HG02588 (cell line): ENCODE results near the gene STYXL1.

Experiments used
- ATAC-seq: cut with Tn5 transposase; IDR thresholded peaks from one replicate; pipeline ENCODE4 v1.9.1; 2021; ENCODE audit warnings: mild to moderate bottlenecking, moderate library complexity; ENCODE audit not compliant: unreplicated experiment

STYXL1 gene

DNA sequence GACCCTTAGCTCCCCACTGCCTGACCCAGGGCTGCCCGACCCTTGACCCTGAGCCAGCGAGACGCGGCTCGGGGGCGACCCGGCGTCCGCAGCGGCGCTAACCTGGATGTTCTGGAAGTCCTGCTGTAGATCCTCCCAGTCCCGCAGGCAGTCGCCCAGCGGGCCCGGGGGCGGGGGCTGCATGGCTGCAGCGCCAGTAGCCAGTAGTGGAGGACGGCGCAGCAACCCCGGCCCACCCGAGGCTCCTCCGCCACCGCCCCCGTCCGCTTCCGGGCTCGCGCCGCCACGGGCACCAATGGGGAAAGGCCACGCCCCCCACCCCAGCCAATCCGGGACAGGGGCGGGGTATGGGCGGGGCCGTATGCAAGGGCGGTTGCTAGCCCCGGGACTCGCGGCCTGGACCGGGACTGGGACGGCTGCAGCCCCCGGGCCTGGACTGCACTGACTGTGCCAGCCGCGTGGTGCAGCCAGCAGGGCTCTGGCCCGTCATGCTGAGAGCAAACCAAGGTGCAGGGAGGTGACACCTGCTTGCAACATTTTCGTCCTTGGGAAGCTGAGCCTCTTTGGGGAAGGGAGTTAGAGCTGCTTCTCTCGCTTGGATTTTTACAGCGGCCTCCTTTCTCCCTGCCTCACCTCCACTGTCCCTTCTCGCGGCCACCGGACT is 53.3 kb downstream of the STYXL1 start, which contains the start of gene TMEM120A:
Gene TMEM120A (minus strand): TSS at position 208 of the 664 bp plus-strand sequence. CDS start 25 bp downstream, at position 183.
- ATAC-seq, result peak; percentile 92

DNA sequence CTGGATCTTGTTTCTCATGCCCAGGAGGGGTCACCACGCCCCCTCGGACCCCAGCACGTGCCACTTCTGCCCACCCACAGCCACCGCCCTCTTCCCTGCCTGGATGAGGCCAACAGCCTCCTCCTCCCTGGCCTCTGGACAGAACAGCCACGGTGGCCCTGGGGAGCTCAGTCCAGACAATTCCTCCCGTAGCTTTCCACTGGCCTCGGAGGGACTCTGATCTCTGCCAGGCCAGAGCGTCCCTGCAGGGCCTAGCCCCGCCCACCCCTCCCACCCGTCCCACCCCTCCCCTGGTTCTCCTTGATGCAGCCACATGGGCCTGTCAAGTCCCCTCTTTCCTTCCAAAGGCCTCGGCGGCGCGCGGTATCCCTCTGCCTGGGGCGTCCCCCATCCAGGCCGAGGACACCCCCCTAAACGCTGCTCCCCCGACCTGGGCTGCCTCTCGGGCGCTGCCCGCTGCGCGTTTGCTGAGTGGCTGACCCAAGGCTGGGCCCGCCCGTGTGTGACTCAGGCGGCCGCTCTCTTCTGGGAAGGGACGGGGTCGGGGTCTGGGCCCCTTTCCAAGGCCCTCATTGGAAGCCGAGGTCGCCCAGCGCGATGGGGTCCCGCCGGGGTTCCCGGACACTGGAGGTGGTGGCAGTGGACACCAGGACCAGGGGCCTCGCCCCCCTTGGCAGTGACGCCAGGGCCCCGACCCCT is 54.0 kb downstream of the STYXL1 start:
- ATAC-seq, result peak; percentile 8

DNA sequence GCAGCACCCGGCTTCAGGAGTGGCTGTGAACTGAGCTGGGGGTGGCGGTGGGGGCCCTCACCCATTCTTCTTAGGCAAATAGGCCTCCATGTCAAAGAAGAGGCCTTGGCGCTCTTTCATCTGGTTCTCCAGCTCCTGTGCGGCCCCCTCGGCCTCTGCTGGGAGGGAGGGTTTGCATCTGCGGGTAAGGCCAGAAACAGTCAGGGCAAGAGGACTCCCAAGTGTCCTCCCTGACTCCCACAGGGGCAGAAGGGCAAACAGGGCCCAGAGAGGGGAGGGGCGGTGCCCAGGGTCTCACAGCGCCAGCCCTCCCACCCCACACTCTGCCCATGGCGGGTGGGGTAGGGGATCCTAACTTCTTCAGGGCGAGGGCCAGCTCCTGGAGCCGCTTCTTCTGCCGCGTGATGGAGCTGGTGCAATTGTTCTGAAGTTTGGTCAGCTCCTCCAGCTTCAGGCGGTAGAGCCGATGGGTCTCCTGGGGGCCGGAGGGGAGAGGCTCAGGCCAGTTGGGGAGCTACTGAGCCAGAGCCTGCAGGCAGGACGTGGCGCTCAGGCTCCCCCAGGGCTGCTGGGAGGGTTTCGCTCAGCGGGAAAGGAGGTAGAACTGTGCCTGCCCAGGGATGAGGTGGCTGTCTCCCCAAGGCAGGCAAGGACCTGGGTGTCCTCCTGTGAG is 55.6 kb downstream of the STYXL1 start:
- no peak for ATAC-seq

DNA sequence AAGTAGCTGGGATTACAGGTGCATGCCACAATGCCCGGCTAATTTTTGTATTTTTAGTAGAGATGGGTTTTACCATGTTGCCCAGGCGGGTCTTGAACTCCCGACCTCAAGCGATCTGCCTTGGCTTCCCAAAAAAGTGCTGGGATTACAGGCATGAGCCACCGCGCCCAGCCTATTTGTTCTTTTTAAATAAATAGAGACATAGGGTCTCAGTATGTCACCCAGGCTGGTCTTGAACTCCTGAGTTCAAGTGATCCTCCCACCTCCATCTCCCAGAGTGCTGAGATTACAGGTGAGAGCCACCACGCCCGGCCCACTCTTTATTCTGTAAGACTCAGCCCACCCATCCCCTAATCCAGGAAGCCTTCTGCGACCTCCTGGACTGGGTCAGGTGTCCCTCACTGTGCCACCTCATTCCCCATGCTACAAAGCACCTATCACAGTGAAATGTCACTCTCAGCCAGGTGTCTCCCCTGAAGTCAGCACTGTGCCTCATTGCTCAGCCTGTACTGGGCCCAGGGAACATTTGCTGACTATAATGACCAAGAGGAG is 56.2 kb downstream of the STYXL1 start:
- ATAC-seq, result no peak

DNA sequence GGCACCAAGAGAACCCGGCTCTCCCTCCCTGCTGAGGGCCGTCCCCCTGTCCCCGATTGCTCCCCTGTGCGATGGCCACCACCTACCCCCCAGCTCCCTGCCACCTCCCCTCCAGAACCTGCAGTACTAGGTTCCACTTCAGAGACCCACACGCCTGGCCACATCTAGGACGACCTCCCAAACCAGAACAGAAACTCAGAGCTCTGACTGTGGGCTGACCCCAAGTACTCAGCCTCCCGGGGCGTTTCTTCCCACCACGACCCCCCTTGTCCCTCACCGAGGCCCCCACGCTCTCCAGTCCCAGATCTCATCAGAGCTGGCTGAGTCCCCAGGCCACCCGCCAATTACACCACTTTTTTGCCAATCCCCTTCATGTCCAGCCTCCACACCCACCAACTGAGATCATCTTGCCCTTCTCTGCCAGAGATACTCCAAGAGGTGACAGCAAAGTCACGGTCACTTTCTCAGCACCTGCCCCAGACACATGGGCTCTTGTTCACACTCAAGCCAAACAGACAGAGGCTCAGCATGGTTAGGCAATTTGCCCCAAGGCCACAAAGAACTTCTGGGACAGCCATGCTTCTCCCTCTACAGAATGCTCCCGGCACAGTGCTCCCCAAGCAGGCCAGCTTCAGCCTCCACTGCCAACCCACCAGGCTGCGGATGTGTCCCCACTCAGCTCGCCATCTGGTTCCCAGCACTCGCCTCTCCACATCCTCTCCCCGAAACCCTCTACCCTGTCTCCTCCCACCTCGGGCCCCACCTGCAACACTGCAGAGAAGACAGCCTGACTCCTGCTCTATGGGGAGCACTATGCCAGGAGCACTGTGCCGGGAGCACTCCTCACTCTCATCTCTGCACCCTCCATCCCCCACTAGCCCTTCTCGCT is 58.1 kb downstream of the STYXL1 start:
- no peak for ATAC-seq

DNA sequence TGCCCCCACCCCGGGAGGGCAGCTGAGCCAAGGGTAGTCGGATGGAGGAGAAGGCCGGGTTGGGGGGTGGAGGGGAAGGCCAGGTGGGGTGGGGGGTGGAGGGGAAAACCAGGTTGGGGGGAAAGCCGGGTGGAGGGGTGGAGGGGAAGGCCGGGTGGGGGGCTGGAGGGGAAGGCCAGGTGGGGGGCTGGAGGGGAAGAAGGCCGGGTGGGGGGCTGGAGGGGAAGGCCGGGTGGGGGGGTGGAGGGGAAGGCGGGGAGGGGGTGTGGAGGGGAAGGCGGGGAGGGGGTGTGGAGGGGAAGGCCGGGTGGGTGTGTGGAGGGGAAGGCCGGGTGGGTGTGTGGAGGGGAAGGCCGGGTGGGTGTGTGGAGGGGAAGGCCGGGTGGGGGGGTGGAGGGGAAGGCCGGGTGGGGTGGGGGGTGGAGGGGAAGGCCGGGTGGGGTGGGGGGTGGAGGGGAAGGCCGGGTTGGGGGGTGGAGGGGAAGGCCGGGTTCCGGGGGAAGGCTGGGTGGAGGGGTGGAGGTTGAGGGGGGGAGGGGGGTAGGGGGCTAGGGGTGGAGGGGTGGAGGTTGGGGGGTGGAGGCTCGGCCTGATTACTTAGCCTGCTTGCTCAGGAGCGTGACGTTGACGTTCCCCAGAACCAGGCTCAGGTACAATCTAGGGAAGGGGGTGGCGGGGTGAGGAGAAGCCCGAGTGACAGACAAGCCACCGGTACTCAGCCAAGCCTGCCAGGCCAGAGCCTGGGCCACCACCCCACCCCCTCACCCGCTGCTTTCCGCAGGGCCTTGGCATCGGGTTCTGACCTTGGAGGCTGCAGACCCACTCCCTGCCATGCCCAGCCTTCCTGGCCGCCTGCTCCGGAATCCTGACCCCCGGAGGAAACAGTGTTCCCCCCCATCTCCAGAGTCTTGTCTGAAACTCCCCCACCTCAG is 59.0 kb downstream of the STYXL1 start:
- no peak for ATAC-seq

DNA sequence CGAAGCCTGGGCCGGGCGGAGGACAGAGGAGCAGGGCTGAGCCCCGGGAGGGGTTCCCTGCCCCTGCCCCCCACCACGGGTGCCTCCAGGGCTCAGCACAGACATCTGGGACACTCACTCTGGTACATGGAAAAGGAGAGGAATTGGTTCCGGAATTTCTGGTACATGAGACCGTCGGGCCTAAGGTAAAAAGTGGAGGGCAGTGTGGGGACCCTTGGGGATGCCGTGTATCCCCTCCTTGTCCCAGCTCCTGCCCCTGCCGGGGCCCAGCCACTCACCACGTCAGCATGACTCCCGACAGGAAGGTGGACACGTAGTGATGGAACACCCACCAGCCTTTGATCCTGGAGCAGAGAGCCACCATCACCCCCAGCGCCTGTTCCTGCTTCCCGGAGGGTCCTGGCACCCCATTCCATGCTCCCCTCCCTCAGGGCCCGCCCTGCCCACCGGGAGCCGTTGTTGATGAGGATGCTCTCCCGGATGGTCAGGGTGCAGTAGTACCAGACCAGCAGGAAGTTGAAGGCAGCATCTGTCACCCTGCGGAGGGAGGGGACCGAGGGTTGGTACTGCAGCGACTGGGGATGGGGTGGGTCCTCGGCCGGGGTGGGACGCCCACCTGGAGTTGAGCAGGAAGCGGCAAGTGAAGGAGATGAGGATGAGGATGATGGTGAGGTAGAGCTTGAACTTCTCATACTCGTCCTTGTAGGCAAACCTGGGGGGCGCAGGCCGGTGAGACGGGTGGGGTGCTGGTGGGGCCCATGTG is 59.8 kb downstream of the STYXL1 start:
- ATAC-seq, result no peak

DNA sequence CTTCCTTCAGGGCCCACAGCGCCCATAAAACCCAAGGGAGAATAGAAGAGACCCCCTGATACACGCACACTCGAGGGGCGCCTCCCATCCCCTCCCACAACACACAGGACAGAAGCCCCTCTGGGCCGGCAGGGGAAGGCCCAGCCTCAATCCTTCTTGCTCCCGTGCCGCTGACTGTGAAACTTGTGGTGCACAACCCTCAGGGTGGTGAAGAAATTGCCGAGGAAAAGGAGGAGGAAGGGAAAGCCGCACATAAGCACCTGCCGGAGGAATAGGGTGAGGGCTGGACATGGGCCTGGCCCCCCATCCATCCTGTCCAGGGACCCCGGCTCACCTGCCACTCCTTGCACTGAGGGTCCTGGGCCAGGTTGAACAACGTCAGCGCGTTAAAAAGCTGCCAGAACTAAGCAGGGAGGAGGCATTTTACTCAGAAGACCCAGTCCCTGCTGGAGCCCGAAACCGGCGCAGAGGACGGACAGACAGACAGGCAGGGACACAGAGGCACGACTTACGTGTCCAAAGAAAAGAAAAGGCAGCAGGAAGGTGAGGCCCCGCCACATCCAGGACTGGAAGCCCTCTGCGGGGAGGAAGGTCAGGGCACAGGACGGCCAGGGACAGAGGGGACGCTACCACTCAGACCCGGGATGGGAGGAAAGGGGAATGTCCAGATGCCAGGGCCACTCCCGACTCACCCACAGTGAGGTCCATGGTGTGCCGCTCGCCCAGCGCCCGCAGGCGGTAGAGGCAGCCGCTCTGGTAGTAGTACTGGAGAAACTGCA is 60.6 kb downstream of the STYXL1 start:
- no peak for ATAC-seq

DNA sequence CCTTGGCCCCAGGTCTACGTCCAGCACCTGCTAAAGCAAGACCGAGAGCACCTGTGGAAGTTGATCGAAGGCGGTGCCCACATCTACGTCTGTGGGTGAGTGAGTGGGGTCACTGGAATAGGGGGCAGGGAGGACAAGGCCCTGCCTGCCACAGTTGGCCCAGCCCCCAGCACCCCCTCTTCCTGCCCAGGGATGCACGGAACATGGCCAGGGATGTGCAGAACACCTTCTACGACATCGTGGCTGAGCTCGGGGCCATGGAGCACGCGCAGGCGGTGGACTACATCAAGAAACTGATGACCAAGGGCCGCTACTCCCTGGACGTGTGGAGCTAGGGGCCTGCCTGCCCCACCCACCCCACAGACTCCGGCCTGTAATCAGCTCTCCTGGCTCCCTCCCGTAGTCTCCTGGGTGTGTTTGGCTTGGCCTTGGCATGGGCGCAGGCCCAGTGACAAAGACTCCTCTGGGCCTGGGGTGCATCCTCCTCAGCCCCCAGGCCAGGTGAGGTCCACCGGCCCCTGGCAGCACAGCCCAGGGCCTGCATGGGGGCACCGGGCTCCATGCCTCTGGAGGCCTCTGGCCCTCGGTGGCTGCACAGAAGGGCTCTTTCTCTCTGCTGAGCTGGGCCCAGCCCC is 61.5 kb downstream of the STYXL1 start:
- ATAC-seq, result no peak

DNA sequence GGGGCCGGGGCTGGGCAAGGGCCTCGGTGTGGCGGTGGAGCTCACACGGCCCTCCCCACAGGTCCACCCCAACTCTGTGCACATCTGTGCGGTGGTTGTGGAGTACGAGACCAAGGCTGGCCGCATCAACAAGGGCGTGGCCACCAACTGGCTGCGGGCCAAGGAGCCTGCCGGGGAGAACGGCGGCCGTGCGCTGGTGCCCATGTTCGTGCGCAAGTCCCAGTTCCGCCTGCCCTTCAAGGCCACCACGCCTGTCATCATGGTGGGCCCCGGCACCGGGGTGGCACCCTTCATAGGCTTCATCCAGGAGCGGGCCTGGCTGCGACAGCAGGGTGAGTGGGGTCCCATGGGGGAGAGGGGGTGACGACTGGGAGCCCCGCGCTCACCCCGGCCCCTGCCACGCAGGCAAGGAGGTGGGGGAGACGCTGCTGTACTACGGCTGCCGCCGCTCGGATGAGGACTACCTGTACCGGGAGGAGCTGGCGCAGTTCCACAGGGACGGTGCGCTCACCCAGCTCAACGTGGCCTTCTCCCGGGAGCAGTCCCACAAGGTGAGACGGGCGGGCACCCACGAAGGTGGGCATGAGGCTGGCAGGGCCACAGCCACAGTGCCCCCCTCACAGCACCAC is 62.2 kb downstream of the STYXL1 start:
- no peak for ATAC-seq

DNA sequence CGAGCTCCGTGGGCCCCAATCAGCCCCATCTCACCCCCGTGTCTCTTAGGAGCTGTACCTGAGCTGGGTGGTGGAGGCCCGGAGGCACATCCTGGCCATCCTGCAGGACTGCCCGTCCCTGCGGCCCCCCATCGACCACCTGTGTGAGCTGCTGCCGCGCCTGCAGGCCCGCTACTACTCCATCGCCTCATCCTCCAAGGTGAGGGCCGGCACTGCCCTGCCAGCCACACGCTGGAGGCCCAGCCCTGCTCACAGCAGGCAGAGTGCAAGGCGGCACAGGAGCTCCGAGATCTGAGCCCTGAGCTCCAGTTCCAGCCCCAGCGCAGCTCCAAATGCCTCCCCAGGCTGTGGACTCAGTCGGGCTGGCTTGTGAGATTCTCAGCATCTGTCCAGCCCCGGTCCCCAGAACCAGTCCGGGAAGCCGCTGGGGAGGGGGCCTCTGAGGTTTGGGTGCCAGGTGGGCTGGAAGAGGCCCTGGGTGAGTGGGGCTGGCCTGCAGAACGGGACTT is 62.7 kb downstream of the STYXL1 start:
- ATAC-seq, result no peak

DNA sequence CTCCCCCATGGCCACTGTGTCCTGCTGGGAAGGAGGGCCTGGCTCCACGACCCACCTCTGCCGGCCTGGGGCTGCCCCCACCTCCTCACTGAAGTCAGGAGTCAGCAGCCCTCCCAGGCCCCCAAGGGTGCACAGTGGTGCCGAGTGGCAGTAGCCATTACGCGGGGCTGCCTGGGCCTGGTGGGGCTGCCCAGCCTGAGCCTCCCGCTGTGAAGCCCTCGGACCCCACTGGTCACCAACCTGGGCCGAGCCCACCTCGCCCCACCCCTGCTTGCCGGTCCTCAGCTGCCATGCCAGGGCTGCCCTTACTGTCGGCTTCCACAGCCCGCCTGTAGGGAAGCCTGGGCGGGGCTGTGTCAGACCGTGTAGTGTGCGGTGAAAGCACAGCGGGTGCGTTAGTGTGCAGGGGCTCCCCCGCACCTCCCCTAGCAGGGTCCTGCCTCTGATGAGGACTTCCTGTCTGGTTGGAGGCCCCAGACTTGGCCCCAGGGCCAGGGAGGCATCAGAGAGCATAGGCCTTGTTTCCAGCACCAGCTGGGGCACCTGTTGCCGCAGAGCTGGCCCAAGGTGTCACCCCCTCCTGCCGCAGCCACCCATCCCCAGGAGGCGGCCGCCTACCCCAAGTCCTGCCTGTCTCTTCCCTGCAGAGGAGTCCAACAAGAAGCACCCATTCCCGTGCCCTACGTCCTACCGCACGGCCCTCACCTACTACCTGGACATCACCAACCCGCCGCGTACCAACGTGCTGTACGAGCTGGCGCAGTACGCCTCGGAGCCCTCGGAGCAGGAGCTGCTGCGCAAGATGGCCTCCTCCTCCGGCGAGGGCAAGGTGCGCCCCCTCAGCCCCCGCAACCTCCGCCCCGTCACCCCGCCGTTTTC is 63.4 kb downstream of the STYXL1 start:
- no peak for ATAC-seq

DNA sequence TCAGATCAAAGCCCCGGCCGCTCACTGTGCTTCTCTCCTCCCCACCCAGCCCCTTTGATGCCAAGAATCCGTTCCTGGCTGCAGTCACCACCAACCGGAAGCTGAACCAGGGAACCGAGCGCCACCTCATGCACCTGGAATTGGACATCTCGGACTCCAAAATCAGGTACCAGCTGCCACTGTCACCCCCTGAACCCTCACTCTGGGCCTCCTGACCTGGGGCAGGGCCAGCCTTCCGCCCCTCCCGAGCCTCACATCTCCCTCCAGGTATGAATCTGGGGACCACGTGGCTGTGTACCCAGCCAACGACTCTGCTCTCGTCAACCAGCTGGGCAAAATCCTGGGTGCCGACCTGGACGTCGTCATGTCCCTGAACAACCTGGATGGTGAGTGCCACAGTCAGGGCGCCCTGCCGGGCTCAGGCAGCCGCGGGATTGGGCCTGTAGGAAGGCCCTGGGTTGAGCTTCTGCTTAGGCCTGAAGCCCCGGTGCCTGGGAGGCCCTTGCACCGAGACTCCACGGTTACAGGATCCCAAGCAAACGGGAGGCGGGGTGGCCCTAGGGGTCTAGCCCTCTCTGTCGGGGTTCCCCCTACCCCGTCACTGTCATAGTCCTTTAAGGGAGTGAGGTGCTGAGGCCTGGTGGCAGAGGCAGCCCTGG is 64.2 kb downstream of the STYXL1 start:
- ATAC-seq, result no peak

DNA sequence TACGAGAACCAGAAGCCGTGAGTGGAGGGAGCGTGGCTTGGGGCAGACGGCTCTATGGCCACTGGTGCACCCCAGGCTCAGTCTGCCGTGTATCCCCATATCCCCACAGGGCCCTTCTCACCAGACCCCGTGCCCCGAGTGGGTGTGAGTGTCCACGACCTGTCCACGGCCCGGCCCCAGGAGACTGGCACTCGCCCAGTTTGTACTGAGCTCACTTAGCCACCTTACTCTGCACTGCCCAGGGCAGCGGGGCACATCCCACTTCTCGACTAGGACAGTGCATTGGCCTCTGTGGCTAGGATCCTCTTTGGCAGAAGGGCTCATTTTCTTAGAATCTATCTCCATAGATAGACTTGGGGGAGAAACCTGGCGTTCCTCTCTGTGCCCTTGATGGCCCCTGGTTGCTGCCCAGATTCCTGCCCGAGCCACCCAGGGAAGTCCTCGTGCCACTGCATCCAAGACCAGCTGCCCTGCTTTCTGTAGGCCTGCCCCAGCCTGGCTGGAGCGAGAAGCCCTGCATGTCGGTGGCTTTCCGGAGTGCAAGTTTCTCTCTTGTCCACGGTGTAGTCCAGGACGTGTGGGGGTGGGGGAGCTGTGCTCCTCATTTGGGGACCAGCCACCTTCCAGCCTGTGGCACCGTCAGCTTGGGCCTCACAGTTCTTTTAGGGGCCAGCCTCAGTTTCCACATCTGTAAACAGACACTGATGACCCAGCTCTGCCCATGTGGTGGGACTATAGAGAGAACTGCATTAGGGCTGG is 65.3 kb downstream of the STYXL1 start:
- no peak for ATAC-seq
